ENCODE measurements around the gene ZNF169.
"Not testable (repeated sequence)": the region's sequence is repeated elsewhere in the genome, so short reads cannot be mapped to it uniquely, and the experiment has no call there.

GRCh38 chr9:94347451-94347850, 88.4 kb downstream of the ZNF169 start:
- TF ChIP-seq CTCF (conservative IDR thresholded peaks at IDR 0.05; ENCODE audit: low read length); EZH2phosphoT487 (IDR thresholded peaks at IDR 0.05; ENCODE audit: borderline replicate concordance): not testable (repeated sequence)

Data from Loucy (cell line).